Right cardiac atrium (tissue), 5 donors: Measurements from ENCODE around the gene PCDHGB6. TPM values are rescaled to one million over a fixed set of nuclear protein-coding genes. Genes with fewer than 3 reads are reported as not detected.
"Not testable (repeated sequence)": the region's sequence is repeated elsewhere in the genome, so short reads cannot be mapped to it uniquely, and the experiment has no call there.

Experiments used
- ATAC-seq, 2 donors: fragments of 200-7000 bp; cut with Tn5 transposase; one replicate each; pipeline versions ENCODE4 v1.8.0 to v1.9.1; 2020; ENCODE audit warnings: moderate library complexity in 2 of 2, mild to moderate bottlenecking in 1 of 2
- DNase-seq, 3 donors: peaks; one replicate each; pipeline ENCODE4 v3.0.0-alpha.2; 2020
- H3K27ac ChIP-seq: one replicate; pipeline ENCODE4 v1.5.1; 2013; ENCODE audit warnings: mild to moderate bottlenecking, low read length, control low read depth, moderate library complexity
- H3K27me3 ChIP-seq: one replicate; pipeline ENCODE4 v1.6.1; 2013; ENCODE audit not compliant: control insufficient read depth, insufficient read depth
- H3K4me1 ChIP-seq: one replicate; pipeline ENCODE4 v1.6.1; 2013; ENCODE audit warnings: low read length; ENCODE audit not compliant: control insufficient read depth, insufficient read depth
- H3K4me3 ChIP-seq: one replicate; pipeline ENCODE4 v1.5.1; 2013; ENCODE audit warnings: low read length, control low read depth
- H3K9me3 ChIP-seq: one replicate; pipeline ENCODE4 v1.6.1; 2013; ENCODE audit warnings: low read length; ENCODE audit not compliant: control insufficient read depth
- WGBS: extraction: QIAGEN DNeasy Blood & Tissue Kit; methylation state at CpG from one replicate; pipeline ENCODE4 v1.1.7; 2013; 5-methylcytosine and 5-hydroxymethylcytosine counted together
- intact Hi-C, 4 donors: fragments of 100-400 bp; cut with DNase I; formaldehyde crosslinking; loops; one replicate each; pipeline versions ENCODE4 v1.11.0 to v1.14.0; 2022 to 2023
- polyA plus RNA-seq: library from polyadenylated mRNA; stranded (reverse); fragments of 200-250 nt; gene quantifications from one replicate; pipeline ENCODE4 v1.2.3, GENCODE V29; 2013
- total RNA-seq, 4 donors: library from RNA; stranded (reverse); fragmentation: NEBNext Ultra II Directional; extraction: Animal tissue kit (Norgen Biotek cat#: 25700); gene quantifications; one replicate each; pipeline ENCODE4 v1.2.1, GENCODE V29; 2021
- donor health status: healthy with polysubstance abuse.
- donor health status: DM: no; HTN: yes; CAD: no.
- donor health status: DM: no; HTN: no; CAD: no.
- donor health status: DM: no; HTN: yes; CAD: no; lungs with severe emphysema.
- donor health status: DM: yes; HTN: yes; CAD: no.

Gene PCDHGB6
- total and polyA plus RNA-seq, 5 donors, result 3.1 to 6.6 (median 6.1) TPM

DNA sequence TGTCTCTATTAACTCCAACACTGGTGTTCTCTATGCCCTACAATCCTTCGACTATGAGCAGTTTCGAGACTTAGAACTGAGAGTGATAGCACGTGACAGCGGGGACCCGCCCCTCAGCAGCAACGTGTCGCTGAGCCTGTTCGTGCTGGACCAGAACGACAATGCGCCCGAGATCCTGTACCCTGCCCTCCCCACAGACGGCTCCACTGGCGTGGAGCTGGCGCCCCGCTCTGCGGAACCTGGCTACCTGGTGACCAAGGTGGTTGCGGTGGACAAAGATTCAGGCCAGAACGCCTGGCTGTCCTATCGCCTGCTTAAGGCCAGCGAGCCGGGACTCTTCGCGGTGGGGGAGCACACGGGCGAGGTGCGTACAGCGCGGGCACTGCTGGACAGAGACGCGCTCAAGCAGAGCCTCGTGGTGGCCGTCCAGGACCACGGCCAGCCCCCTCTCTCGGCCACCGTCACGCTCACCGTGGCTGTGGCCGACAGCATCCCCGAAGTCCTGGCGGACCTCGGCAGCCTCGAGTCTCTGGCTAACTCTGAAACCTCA, 15.0 kb downstream of the PCDHGB6 start:
- Histone ChIP-seq H3K4me3 (no peak overlapping the region), H3K27ac (no peak overlapping the region), H3K9me3 (peaks cover 24% of the 10 kb centered on the region), H3K4me1 (peaks cover 2% of the 10 kb centered on the region), H3K27me3 (no peaks in the 10 kb centered on the region)
- 23% methylated on average over 42 of the region's 42 CpGs for WGBS
- intact Hi-C loops, result loop anchor here in 2 of 4 donors (10.0 kb wide), 2 partner anchors 48 to 102 kb away; partner anchors contain the start of genes PCDHGA6 (in 1 of the 2) and PCDHGB3 (in 1 of the 2)
- DNase-seq, result peak in 1 of 3 donors; percentile 40
- no peak for ATAC-seq

DNA sequence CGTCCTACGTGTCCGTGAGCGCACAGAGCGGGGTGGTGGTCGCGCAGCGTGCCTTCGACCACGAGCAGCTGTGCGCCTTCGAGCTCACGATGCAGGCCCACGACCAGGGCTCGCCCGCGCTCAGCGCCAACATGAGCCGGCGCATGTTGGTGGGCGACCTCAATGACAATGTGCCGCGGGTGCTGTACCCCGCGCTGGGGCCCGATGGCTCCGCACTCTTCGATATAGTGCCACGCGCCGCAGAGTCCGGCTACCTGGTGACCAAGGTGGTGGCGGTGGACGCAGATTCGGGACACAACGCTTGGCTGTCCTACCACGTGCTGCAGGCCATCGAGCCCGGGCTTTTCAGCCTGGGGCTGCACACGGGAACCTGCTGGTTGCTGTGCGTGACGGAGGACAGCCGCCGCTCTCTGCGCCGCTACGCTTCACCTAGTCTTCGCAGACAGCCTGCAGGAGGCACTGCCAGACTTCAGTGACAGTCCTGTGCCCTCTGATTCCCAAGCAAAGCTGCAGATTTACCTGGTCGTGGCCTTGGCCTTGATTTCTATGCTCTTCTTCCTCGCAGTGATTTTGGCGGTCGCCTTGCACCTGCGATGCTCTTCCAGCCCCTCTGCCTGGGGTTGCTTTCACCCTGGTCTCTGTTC, 20.1 kb downstream of the PCDHGB6 start:
- Histone ChIP-seq H3K4me3 (no peak overlapping the region), H3K27me3 (no peaks in the 10 kb centered on the region), H3K4me1 (no peaks in the 10 kb centered on the region), H3K9me3 (peaks cover 13% of the 10 kb centered on the region), H3K27ac (no peak overlapping the region)
- DNase-seq, result peak in 1 of 3 donors; percentile 41
- ATAC-seq, result no peak
- intact Hi-C loops, result loop anchor here in 2 of 4 donors (5.0 to 10.0 kb wide), 3 partner anchors 53 to 129 kb away; partner anchors contain the start of genes PCDHGA6 (in 1 of the 2) and PCDHGB3 (in 1 of the 2)
- WGBS, result 42% methylated on average over 53 of the region's 53 CpGs

DNA sequence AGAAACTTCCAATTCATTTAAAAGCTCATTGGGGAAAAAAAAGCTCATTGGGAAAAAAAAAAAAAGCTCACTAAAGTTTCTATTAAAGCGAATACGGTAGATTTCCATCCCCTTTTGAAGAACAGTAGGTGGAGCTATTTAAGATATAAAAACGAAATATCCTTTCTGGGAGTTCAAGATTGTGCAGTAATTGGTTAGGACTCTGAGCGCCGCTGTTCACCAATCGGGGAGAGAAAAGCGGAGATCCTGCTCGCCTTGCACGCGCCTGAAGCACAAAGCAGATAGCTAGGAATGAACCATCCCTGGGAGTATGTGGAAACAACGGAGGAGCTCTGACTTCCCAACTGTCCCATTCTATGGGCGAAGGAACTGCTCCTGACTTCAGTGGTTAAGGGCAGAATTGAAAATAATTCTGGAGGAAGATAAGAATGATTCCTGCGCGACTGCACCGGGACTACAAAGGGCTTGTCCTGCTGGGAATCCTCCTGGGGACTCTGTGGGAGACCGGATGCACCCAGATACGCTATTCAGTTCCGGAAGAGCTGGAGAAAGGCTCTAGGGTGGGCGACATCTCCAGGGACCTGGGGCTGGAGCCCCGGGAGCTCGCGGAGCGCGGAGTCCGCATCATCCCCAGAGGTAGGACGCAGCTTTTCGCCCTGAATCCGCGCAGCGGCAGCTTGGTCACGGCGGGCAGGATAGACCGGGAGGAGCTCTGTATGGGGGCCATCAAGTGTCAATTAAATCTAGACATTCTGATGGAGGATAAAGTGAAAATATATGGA, 22.7 kb downstream of the PCDHGB6 start, which contains the start of gene PCDHGA12:
PCDHGA12 (plus strand) TSS at position 176 of the 782 bp plus-strand sequence; CDS start at position 429, 253 bp downstream.
- 12% methylated on average over 33 of the region's 33 CpGs for WGBS
- Histone ChIP-seq H3K4me1 (no peaks in the 10 kb centered on the region), H3K9me3 (peaks cover 11% of the 10 kb centered on the region), H3K27ac (no peak within 1 kb of the TSS), H3K27me3 (no peaks in the 10 kb centered on the region), H3K4me3 (peak within 1 kb of the TSS; percentile 1)
- ATAC-seq, result peak; percentile 86 to 89
- DNase-seq, result peak; percentile 66 to 81 (median 75)
- intact Hi-C loops, result loop anchor here in 1 of 4 donors (5.0 kb wide), 1 partner anchor 92 kb away; no protein-coding TSS in a partner anchor

DNA sequence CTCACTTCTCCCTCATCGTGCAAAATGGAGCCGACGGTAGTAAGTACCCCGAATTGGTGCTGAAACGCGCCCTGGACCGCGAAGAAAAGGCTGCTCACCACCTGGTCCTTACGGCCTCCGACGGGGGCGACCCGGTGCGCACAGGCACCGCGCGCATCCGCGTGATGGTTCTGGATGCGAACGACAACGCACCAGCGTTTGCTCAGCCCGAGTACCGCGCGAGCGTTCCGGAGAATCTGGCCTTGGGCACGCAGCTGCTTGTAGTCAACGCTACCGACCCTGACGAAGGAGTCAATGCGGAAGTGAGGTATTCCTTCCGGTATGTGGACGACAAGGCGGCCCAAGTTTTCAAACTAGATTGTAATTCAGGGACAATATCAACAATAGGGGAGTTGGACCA, 23.5 kb downstream of the PCDHGB6 start:
- Histone ChIP-seq H3K27ac (no peak overlapping the region), H3K4me1 (no peaks in the 10 kb centered on the region), H3K9me3 (peaks cover 9% of the 10 kb centered on the region), H3K27me3 (no peaks in the 10 kb centered on the region), H3K4me3 (peak overlapping the region; percentile 1)
- intact Hi-C loops, result loop anchor here in 1 of 4 donors (5.0 kb wide), 1 partner anchor 91 kb away; no protein-coding TSS in a partner anchor
- 10% methylated on average over 37 of the region's 37 CpGs for WGBS
- DNase-seq, result peak in 1 of 3 donors; percentile 67
- peak in 1 of 2 donors; percentile 56 for ATAC-seq

DNA sequence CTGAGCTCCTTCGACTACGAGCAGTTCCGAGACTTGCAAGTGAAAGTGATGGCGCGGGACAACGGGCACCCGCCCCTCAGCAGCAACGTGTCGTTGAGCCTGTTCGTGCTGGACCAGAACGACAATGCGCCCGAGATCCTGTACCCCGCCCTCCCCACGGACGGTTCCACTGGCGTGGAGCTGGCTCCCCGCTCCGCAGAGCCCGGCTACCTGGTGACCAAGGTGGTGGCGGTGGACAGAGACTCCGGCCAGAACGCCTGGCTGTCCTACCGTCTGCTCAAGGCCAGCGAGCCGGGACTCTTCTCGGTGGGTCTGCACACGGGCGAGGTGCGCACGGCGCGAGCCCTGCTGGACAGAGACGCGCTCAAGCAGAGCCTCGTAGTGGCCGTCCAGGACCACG, 24.5 kb downstream of the PCDHGB6 start:
- not testable (repeated sequence) for DNase-seq, H3K4me1 ChIP-seq, H3K4me3 ChIP-seq, H3K9me3 ChIP-seq, ATAC-seq, H3K27ac ChIP-seq, H3K27me3 ChIP-seq
- WGBS, result 26% methylated on average over 36 of the region's 38 CpGs
- intact Hi-C loops, result loop anchor here in 1 of 4 donors (5.0 kb wide), 1 partner anchor 90 kb away; no protein-coding TSS in a partner anchor

DNA sequence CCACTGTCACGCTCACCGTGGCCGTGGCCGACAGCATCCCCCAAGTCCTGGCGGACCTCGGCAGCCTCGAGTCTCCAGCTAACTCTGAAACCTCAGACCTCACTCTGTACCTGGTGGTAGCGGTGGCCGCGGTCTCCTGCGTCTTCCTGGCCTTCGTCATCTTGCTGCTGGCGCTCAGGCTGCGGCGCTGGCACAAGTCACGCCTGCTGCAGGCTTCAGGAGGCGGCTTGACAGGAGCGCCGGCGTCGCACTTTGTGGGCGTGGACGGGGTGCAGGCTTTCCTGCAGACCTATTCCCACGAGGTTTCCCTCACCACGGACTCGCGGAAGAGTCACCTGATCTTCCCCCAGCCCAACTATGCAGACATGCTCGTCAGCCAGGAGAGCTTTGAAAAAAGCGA, 24.9 kb downstream of the PCDHGB6 start:
- ATAC-seq, H3K27me3 ChIP-seq, DNase-seq, H3K9me3 ChIP-seq, H3K4me3 ChIP-seq, H3K4me1 ChIP-seq, H3K27ac ChIP-seq: not testable (repeated sequence)
- intact Hi-C loops, result loop anchor here in 1 of 4 donors (5.0 kb wide), 1 partner anchor 90 kb away; no protein-coding TSS in a partner anchor
- WGBS, result 26% methylated on average over 29 of the region's 29 CpGs

DNA sequence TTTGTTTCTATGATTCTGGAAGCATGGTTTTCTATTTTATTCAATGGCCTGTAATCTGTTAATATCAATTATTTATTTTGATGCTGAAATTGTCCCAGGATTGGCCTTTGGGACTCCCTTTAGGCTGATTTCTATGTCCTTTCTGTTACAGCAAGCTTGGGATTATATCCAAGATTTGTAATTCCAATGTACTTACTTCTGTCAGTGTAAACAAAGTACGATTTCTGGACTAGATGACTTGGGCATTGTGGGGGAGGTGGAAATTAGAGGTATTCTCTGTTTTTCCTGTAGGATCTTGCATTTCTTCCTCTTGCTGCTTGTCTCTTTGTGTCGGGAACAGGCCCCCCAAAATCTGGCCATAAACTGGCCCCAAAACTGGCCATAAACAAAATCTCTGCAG, 26.2 kb downstream of the PCDHGB6 start:
- ATAC-seq (no peak), DNase-seq (no peak)
- Histone ChIP-seq H3K4me1 (no peaks in the 10 kb centered on the region), H3K27me3 (no peaks in the 10 kb centered on the region), H3K4me3 (no peak overlapping the region), H3K27ac (no peak overlapping the region), H3K9me3 (no peaks in the 10 kb centered on the region)
- WGBS, result 79% methylated on average over 2 of the region's 2 CpGs
- intact Hi-C loops, result loop anchor here in 1 of 4 donors (5.0 kb wide), 1 partner anchor 88 kb away; no protein-coding TSS in a partner anchor

DNA sequence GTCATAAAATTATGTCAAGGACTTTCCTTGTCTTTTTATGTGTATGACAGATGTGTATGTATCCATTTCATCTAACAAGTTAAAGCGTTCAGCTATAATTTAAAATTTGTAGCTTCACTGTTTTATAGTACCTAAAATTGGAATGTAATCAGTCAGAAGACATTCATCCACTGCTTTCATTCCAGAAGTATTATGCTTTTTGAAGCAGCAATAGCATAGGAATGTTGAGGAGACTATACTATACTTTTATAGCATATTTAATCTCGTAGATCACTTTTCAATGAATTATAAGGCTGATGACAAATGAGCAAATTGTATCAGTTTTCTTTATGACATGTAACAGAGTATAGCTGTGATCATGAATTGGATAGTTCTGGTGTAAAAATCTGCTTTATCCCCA, 29.4 kb downstream of the PCDHGB6 start:
- H3K9me3 ChIP-seq, result no peaks in the 10 kb centered on the region
- ATAC-seq (no peak), DNase-seq (no peak)
- intact Hi-C loops, result no loop called here
- 94% methylated on average over 2 of the region's 2 CpGs for WGBS
- H3K4me1 ChIP-seq, result no peaks in the 10 kb centered on the region
- no peak overlapping the region for H3K4me3 ChIP-seq
- no peak overlapping the region for H3K27ac ChIP-seq
- no peaks in the 10 kb centered on the region for H3K27me3 ChIP-seq

DNA sequence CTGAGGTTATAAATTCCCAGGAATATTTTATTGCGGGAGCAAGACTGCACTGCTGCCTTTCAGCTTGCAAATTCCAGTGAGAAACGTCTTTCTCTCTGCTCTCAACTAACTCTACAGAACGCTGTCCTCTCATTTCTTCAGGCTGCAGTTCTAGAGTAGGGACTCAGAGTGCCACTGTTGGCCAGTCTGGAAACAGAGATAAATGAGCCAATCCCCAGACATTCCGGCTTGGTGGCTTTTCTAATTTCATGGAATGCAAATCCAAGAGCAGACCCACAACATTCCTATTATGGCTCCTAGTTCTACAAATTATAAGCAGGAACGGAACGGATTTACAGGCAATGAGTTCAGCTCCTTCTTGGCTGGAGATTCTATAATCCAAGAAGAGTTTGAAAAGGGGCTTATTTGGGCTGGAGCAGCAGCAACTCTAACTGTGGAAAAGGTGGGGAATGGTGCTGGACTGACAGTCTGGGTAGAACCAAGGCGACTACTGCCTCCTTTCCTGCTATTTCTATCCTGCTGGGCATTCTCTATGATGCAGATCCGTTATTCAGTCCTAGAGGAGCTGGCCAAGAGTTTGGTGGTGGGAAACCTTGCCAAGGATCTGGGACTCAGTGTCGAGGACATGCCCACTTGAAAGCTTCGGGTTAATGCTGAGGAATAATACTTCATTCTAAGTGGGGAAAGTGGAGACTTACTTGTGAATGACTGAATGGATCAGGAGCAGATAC, 31.8 kb downstream of the PCDHGB6 start:
- intact Hi-C loops, result no loop called here
- Histone ChIP-seq H3K27ac (no peak overlapping the region), H3K4me1 (no peaks in the 10 kb centered on the region), H3K27me3 (no peaks in the 10 kb centered on the region), H3K9me3 (no peaks in the 10 kb centered on the region), H3K4me3 (no peak overlapping the region)
- 66% methylated on average over 10 of the region's 10 CpGs for WGBS
- DNase-seq (no peak), ATAC-seq (no peak)

DNA sequence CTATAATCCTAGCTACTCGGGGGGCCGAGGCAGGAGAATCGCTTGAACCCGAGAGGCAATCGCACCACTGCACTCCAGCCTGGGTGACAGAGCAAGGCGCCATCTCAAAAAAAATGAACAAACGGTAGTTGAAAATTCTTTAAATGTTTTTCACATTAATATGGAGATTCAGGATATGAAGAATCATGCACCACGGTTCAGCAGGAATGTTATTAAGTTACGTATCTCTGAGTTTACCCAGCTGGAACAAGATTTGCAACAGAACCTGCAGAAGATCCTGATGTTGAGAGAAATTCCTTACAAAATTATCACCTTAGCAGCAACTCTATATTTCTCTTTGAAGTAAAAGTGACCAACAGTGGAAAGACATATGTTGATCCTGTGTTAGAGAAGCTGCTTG, 32.5 kb downstream of the PCDHGB6 start:
- ATAC-seq (no peak), DNase-seq (no peak)
- Histone ChIP-seq H3K4me3 (no peak overlapping the region), H3K9me3 (no peaks in the 10 kb centered on the region), H3K27me3 (no peaks in the 10 kb centered on the region), H3K27ac (no peak overlapping the region), H3K4me1 (no peaks in the 10 kb centered on the region)
- 93% methylated on average over 9 of the region's 9 CpGs for WGBS
- intact Hi-C loops, result no loop called here
